Caco-2 (cell line): ENCODE measurements around the gene CALCOCO1. TPM values are rescaled to one million over a fixed set of nuclear protein-coding genes. Genes with fewer than 3 reads are reported as not detected.

Experiments used
- BruUV-seq: library from RNA; stranded (reverse); fragments of 400-500 nt; replicated peaks from 2 replicates; lab custom pipeline; 2021; lab: Mats Ljungman, UMichigan
- CTCF ChIA-PET: fragments of 300-600 bp; sonication (Branson Sonifier 250); formaldehyde crosslinking; loops from one replicate; lab custom pipeline; 2022; ENCODE audit warnings: antibody characterized with exemption; lab: Charles Lee
- POLR2A ChIA-PET: fragments of 300-600 bp; sonication (Branson Sonifier 250); formaldehyde crosslinking; loops from one replicate; lab custom pipeline; 2022; ENCODE audit warnings: antibody characterized with exemption; lab: Charles Lee
- DNase-seq, 2 experiments: peaks; one replicate each; pipeline versions ENCODE4 v3.0.0 to v3.0.0-alpha.2; 2020 to 2022
- H3K27me3 ChIP-seq: replicated peaks from 2 replicates; pipeline ENCODE4 v1.6.0; 2011; ENCODE audit warnings: low read length; ENCODE audit not compliant: control insufficient read depth, insufficient read depth
- H3K36me3 ChIP-seq: 2 replicates; pipeline ENCODE4 v1.5.1; 2011; ENCODE audit warnings: low read length; ENCODE audit not compliant: control insufficient read depth, insufficient read depth
- H3K4me1 ChIP-seq: fragments of 250-450 bp; sonication (Bioruptor Pico); 2 replicates; pipeline ENCODE4 v1.5.1; 2020; ENCODE audit warnings: mild to moderate bottlenecking
- H3K4me3 ChIP-seq: 2 replicates; pipeline ENCODE4 v1.5.1; 2011; ENCODE audit warnings: low read depth, mild to moderate bottlenecking, control low read depth, low read length
- H3K9me3 ChIP-seq: fragments of 250-450 bp; sonication (Bioruptor Pico); 2 replicates; pipeline ENCODE4 v1.5.1; 2020; ENCODE audit warnings: mild to moderate bottlenecking, moderate library complexity
- H3K27ac Mint-ChIP-seq: one replicate; pipeline ENCODE4 v1.8.0; 2022; ENCODE audit warnings: mixed read lengths; ENCODE audit not compliant: unreplicated experiment
- H3K27me3 Mint-ChIP-seq: one replicate; pipeline ENCODE4 v1.8.0; 2022; ENCODE audit warnings: mixed read lengths; ENCODE audit not compliant: insufficient read depth, unreplicated experiment
- H3K36me3 Mint-ChIP-seq: one replicate; pipeline ENCODE4 v1.8.0; 2022; ENCODE audit warnings: mild to moderate bottlenecking, mixed read lengths; ENCODE audit not compliant: insufficient read depth, unreplicated experiment
- H3K4me1 Mint-ChIP-seq: one replicate; pipeline ENCODE4 v1.8.0; 2022; ENCODE audit warnings: low read depth, mixed read lengths; ENCODE audit not compliant: unreplicated experiment
- H3K4me3 Mint-ChIP-seq: one replicate; pipeline ENCODE4 v1.8.0; 2022; ENCODE audit warnings: mild to moderate bottlenecking, moderate library complexity, mixed read lengths; ENCODE audit not compliant: unreplicated experiment
- H3K9me3 Mint-ChIP-seq: one replicate; pipeline ENCODE4 v1.8.0; 2022; ENCODE audit warnings: mixed read lengths; ENCODE audit not compliant: unreplicated experiment
- CTCF ChIP-seq, 2 experiments: fragments of 200-600 bp in 1 of 2; IDR thresholded peaks; 1 replicate in 1 of 2; 2 replicates in 1 of 2; pipeline versions ENCODE4 v1.5.1 to v1.8.0; 2011 to 2022; ENCODE audit warnings: antibody characterized with exemption in 1 of 2, control low read depth in 1 of 2, inconsistent platforms in 1 of 2, low read depth in 1 of 2, low read length in 1 of 2, mild to moderate bottlenecking in 1 of 2, moderate library complexity in 1 of 2; ENCODE audit not compliant: insufficient read depth in 1 of 2, severe bottlenecking in 1 of 2, unreplicated experiment in 1 of 2
- intact Hi-C: fragments of 100-400 bp; cut with micrococcal nuclease; formaldehyde crosslinking; loops from one replicate; pipeline ENCODE4 v1.10.0; 2022; ENCODE audit not compliant: unreplicated experiment
- total RNA-seq: library from RNA; stranded (reverse); gene quantifications from 2 replicates; pipeline ENCODE4 v1.2.3, GENCODE V29; 2022

CALCOCO1 gene
- total RNA-seq, 1 experiment from 2014 or later = 19.3 TPM

- no peaks in the 10 kb centered on the region; the same call in 1 of the 2 replicates for H3K27me3 ChIP-seq
- CTCF ChIA-PET = no interaction called here
- H3K4me1 Mint-ChIP-seq = peaks cover 7% of the 10 kb centered on the region
- intact Hi-C loops = no loop called here
- peaks cover 12% of the 10 kb centered on the region for H3K27me3 Mint-ChIP-seq
- no peak overlapping the region for H3K4me3 Mint-ChIP-seq
- no peak overlapping the region for H3K27ac Mint-ChIP-seq
- no peaks in the 10 kb centered on the region for H3K9me3 ChIP-seq
- H3K36me3 ChIP-seq = no peaks in the 10 kb centered on the region
- POLR2A ChIA-PET = no interaction called here
- H3K9me3 Mint-ChIP-seq = no peaks in the 10 kb centered on the region
- peaks cover 11% of the 10 kb centered on the region for H3K4me1 ChIP-seq
- no peak for TF ChIP-seq CTCF (IDR thresholded peaks at IDR 0.05; ENCODE audit: insufficient read depth in 1 of 2, low read depth in 1 of 2, low read length in 1 of 2, severe bottlenecking in 1 of 2, unreplicated experiment in 1 of 2)
- H3K36me3 Mint-ChIP-seq = no peaks in the 10 kb centered on the region
- no peak overlapping the region for H3K4me3 ChIP-seq
- DNase-seq = no peak
- BruUV-seq = no TSS peak
Measured at GRCh38 chr12:53736592-53736991, 9.3 kb upstream of the CALCOCO1 start.

DNA sequence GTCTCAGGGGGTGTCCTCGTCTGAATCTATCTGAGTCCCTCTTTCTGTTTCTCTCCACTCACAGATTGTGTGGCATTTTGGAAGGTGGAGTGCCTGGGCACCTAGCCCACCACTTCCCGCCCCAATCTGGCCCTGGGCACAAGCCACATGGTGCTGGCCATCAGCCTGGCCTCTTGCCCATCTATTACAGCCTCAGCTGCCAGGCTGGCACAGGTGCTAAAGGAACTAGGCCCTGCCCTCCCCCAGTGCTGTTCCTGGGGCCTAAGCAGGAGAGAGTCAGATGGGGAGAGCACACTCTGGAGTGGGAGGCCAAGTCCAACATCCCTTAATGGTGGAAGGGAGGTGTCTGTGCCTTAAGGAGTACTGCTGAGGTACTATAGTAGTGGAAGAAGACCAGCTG, 8.3 kb upstream of the CALCOCO1 start:
- Mint-ChIP-seq H3K4me3 (no peak overlapping the region), H3K4me1 (peaks cover 7% of the 10 kb centered on the region), H3K9me3 (no peaks in the 10 kb centered on the region), H3K36me3 (no peaks in the 10 kb centered on the region), H3K27ac (no peak overlapping the region), H3K27me3 (peaks cover 12% of the 10 kb centered on the region)
- CTCF ChIA-PET = interaction anchor here (0.6 kb wide), 2 partner anchors 21 to 837 kb away, joined by 3 to 4 read pairs; no protein-coding TSS in a partner anchor
- no peak for TF ChIP-seq CTCF (IDR thresholded peaks at IDR 0.05; ENCODE audit: insufficient read depth in 1 of 2, low read depth in 1 of 2, low read length in 1 of 2, severe bottlenecking in 1 of 2, unreplicated experiment in 1 of 2)
- no peak overlapping the region for H3K4me3 ChIP-seq
- no TSS peak for BruUV-seq
- intact Hi-C loops = no loop called here
- no peaks in the 10 kb centered on the region for H3K9me3 ChIP-seq
- POLR2A ChIA-PET = no interaction called here
- peaks cover 11% of the 10 kb centered on the region for H3K4me1 ChIP-seq
- no peak for DNase-seq
- no peaks in the 10 kb centered on the region; the same call in 1 of the 2 replicates for H3K27me3 ChIP-seq
- H3K36me3 ChIP-seq = no peaks in the 10 kb centered on the region

GRCh38 chr12:53734425-53734824, 7.2 kb upstream of the CALCOCO1 start:
- no peak overlapping the region for H3K4me3 Mint-ChIP-seq
- H3K27ac Mint-ChIP-seq = no peak overlapping the region
- POLR2A ChIA-PET = interaction anchor here (0.6 kb wide), 1 partner anchor 410 kb away, joined by 3 read pairs; no protein-coding TSS in a partner anchor
- no peaks in the 10 kb centered on the region for H3K9me3 ChIP-seq
- H3K4me3 ChIP-seq = no peak overlapping the region
- intact Hi-C loops = no loop called here
- no peak for TF ChIP-seq CTCF (IDR thresholded peaks at IDR 0.05; ENCODE audit: insufficient read depth in 1 of 2, low read depth in 1 of 2, low read length in 1 of 2, severe bottlenecking in 1 of 2, unreplicated experiment in 1 of 2)
- peaks cover 12% of the 10 kb centered on the region for H3K27me3 Mint-ChIP-seq
- H3K4me1 Mint-ChIP-seq = peaks cover 7% of the 10 kb centered on the region
- no TSS peak for BruUV-seq
- H3K36me3 Mint-ChIP-seq = no peaks in the 10 kb centered on the region
- DNase-seq = no peak
- CTCF ChIA-PET = interaction anchor here (0.6 to 1.1 kb wide), 2 partner anchors 12 to 457 kb away, joined by 3 to 5 read pairs; no protein-coding TSS in a partner anchor
- no peaks in the 10 kb centered on the region for H3K36me3 ChIP-seq
- H3K4me1 ChIP-seq = peaks cover 10% of the 10 kb centered on the region
- no peaks in the 10 kb centered on the region for H3K9me3 Mint-ChIP-seq
- H3K27me3 ChIP-seq = no peaks in the 10 kb centered on the region
